Colonic mucosa (tissue), 4 donors: ENCODE measurements around the gene FANCI. TPM values are rescaled to one million over a fixed set of nuclear protein-coding genes. Genes with fewer than 3 reads are reported as not detected.

Experiments
- DNase-seq: peaks from one replicate; pipeline ENCODE4 v3.0.0-alpha.2; 2020
- H3K27ac ChIP-seq: fragments of 200-600 bp; one replicate; pipeline ENCODE4 v1.8.0; 2021
- H3K27me3 ChIP-seq: fragments of 200-600 bp; one replicate; pipeline ENCODE4 v1.8.0; 2021
- H3K36me3 ChIP-seq: fragments of 200-600 bp; one replicate; pipeline ENCODE4 v1.8.0; 2021
- H3K4me1 ChIP-seq: fragments of 200-600 bp; one replicate; pipeline ENCODE4 v1.8.0; 2021; ENCODE audit warnings: mild to moderate bottlenecking
- H3K4me3 ChIP-seq: fragments of 200-600 bp; one replicate; pipeline ENCODE4 v1.8.0; 2021
- H3K9ac ChIP-seq, 2 donors: one replicate each; pipeline ENCODE4 v1.7.0; 2013; ENCODE audit warnings: control low read depth in 2 of 2, low read depth in 2 of 2, low read length in 2 of 2
- H3K9me3 ChIP-seq: fragments of 200-600 bp; one replicate; pipeline ENCODE4 v1.8.0; 2021
- CTCF ChIP-seq: fragments of 200-600 bp; IDR thresholded peaks from one replicate; pipeline ENCODE4 v1.8.0; 2022; ENCODE audit warnings: antibody characterized with exemption, mild to moderate bottlenecking
- intact Hi-C: fragments of 100-400 bp; cut with DNase I; formaldehyde crosslinking; loops from one replicate; pipeline ENCODE4 v1.14.1; 2022
- total RNA-seq, 2 donors: library from RNA; stranded (reverse); fragmentation: NEBNext Ultra II Directional in 1 of 2; extraction: Animal tissue kit (Norgen Biotek cat#: 25700) in 1 of 2; gene quantifications; one replicate each; pipeline ENCODE4 v1.2.1, GENCODE V29; 2021
- donor health status: healthy.
- donor health status: DM: no; HTN: no; CAD: no.
- donor health status: DM: no; HTN: no; CAD: no.

FANCI gene
- total RNA-seq, 2 donors from 2014 or later, result 19.9 to 76.9 TPM

GRCh38 chr15:89209057-89209456, 34.7 kb upstream of the FANCI start:
- H3K27me3 ChIP-seq, result no peaks in the 10 kb centered on the region
- H3K4me3 ChIP-seq, result no peak overlapping the region
- H3K27ac ChIP-seq, result no peak overlapping the region
- no peak for DNase-seq
- TF ChIP-seq CTCF, result no peak
- H3K9ac ChIP-seq, result no peak overlapping the region
- H3K36me3 ChIP-seq, result no peaks in the 10 kb centered on the region
- intact Hi-C loops, result loop anchor here (5.0 kb wide), 2 partner anchors 33 to 88 kb away; partner anchors contain the start of gene FANCI
- H3K9me3 ChIP-seq, result no peaks in the 10 kb centered on the region
- H3K4me1 ChIP-seq, result no peaks in the 10 kb centered on the region

- intact Hi-C loops, result no loop called here
Measured at GRCh38 chr15:89211678-89212170, 32.1 kb upstream of the FANCI start.

GRCh38 chr15:89215627-89216026, 28.2 kb upstream of the FANCI start:
- H3K4me3 ChIP-seq, result no peak overlapping the region
- no peaks in the 10 kb centered on the region for H3K27me3 ChIP-seq
- no peak for TF ChIP-seq CTCF
- intact Hi-C loops, result no loop called here
- no peaks in the 10 kb centered on the region for H3K9me3 ChIP-seq
- H3K9ac ChIP-seq, result no peak overlapping the region
- H3K4me1 ChIP-seq, result no peaks in the 10 kb centered on the region
- DNase-seq, result no peak
- H3K36me3 ChIP-seq, result no peaks in the 10 kb centered on the region
- H3K27ac ChIP-seq, result no peak overlapping the region

More at GRCh38 chr15:89211678-89212170, 32.1 kb upstream of the FANCI start:
- Histone ChIP-seq H3K36me3 (no peaks in the 10 kb centered on the region), H3K4me1 (no peaks in the 10 kb centered on the region), H3K27ac (no peak overlapping the region), H3K27me3 (no peaks in the 10 kb centered on the region), H3K4me3 (no peak overlapping the region), H3K9me3 (no peaks in the 10 kb centered on the region), H3K9ac (no peak overlapping the region)
- TF ChIP-seq CTCF, result no peak
- DNase-seq, result no peak

- TF ChIP-seq CTCF, result no peak
- Histone ChIP-seq H3K9ac (no peak overlapping the region), H3K4me1 (no peaks in the 10 kb centered on the region), H3K36me3 (no peaks in the 10 kb centered on the region), H3K27ac (no peak overlapping the region), H3K9me3 (no peaks in the 10 kb centered on the region), H3K27me3 (no peaks in the 10 kb centered on the region), H3K4me3 (no peak overlapping the region)
- intact Hi-C loops, result no loop called here
- no peak for DNase-seq
Measured at GRCh38 chr15:89217031-89217430, 26.7 kb upstream of the FANCI start.

GRCh38 chr15:89217686-89218376, 25.9 kb upstream of the FANCI start:
- no peak overlapping the region for H3K4me3 ChIP-seq
- DNase-seq, result no peak
- no peak overlapping the region for H3K27ac ChIP-seq
- H3K36me3 ChIP-seq, result no peaks in the 10 kb centered on the region
- H3K9ac ChIP-seq, result no peak overlapping the region
- no peaks in the 10 kb centered on the region for H3K27me3 ChIP-seq
- no peaks in the 10 kb centered on the region for H3K9me3 ChIP-seq
- intact Hi-C loops, result no loop called here
- TF ChIP-seq CTCF, result no peak
- H3K4me1 ChIP-seq, result no peaks in the 10 kb centered on the region
